PC-3 (cell line): ENCODE data around the gene SPRR1A. TPM values are rescaled to one million over a fixed set of nuclear protein-coding genes. Genes with fewer than 3 reads are reported as not detected.

Experiments used
- ATAC-seq: fragments of 200-7000 bp; cut with Tn5 transposase; 2 replicates; pipeline ENCODE4 v1.9.1; 2020; ENCODE audit warnings: mild to moderate bottlenecking, moderate library complexity
- BruUV-seq: library from RNA; stranded (reverse); fragments of 400-500 nt; replicated peaks from 2 replicates; lab custom pipeline; 2021; lab: Mats Ljungman, UMichigan
- CTCF ChIA-PET: fragments of 300-600 bp; sonication (Branson Sonifier 250); formaldehyde crosslinking; loops from one replicate; lab custom pipeline; 2022; ENCODE audit warnings: antibody characterized with exemption; lab: Charles Lee
- POLR2A ChIA-PET: fragments of 300-600 bp; sonication (Branson Sonifier 250); formaldehyde crosslinking; loops from one replicate; lab custom pipeline; 2022; ENCODE audit warnings: antibody characterized with exemption; ENCODE audit not compliant: unreplicated experiment; lab: Charles Lee
- DNase-seq: peaks from one replicate; pipeline ENCODE4 v3.0.0-alpha.2; 2015
- H2AFZ ChIP-seq: fragments of 300-600 bp; sonication (generic); 2 replicates; pipeline ENCODE4 v1.6.0; 2016; ENCODE audit warnings: antibody characterized with exemption, low read length
- H3F3A ChIP-seq: fragments of 300-600 bp; sonication (generic); one replicate; pipeline ENCODE4 v1.6.0; 2017; ENCODE audit warnings: antibody characterized with exemption, low read length, control low read depth, mild to moderate bottlenecking; ENCODE audit not compliant: unreplicated experiment
- H3K27ac ChIP-seq: fragments of 300-600 bp; sonication (generic); 2 replicates; pipeline ENCODE4 v1.5.1; 2016; ENCODE audit warnings: mild to moderate bottlenecking, low read length
- H3K27me3 ChIP-seq: fragments of 300-600 bp; sonication (generic); 2 replicates; pipeline ENCODE4 v1.6.1; 2016; ENCODE audit warnings: low read length, mixed read lengths
- H3K36me3 ChIP-seq: fragments of 300-600 bp; sonication (generic); 2 replicates; pipeline ENCODE4 v1.6.1; 2016; ENCODE audit warnings: low read depth, mixed run types, low read length, mixed read lengths
- H3K4me1 ChIP-seq: fragments of 300-600 bp; sonication (generic); 2 replicates; pipeline ENCODE4 v1.5.1; 2016; ENCODE audit warnings: low read length; ENCODE audit not compliant: insufficient read depth
- H3K4me2 ChIP-seq: fragments of 300-600 bp; sonication (generic); 2 replicates; pipeline ENCODE4 v1.6.0; 2016; ENCODE audit warnings: low read length
- H3K4me3 ChIP-seq: fragments of 300-600 bp; sonication (generic); 2 replicates; pipeline ENCODE4 v1.5.1; 2016; ENCODE audit warnings: mild to moderate bottlenecking, low read length, mixed read lengths
- H3K79me2 ChIP-seq: fragments of 300-600 bp; sonication (generic); 2 replicates; pipeline ENCODE4 v1.6.1; 2017; ENCODE audit warnings: low read length, mixed read lengths
- H3K9ac ChIP-seq: fragments of 300-600 bp; sonication (generic); 2 replicates; pipeline ENCODE4 v1.6.0; 2016; ENCODE audit warnings: mild to moderate bottlenecking, low read length
- H3K9me2 ChIP-seq: fragments of 300-600 bp; sonication (generic); replicated peaks from 2 replicates; pipeline ENCODE4 v1.6.1; 2016; ENCODE audit warnings: mixed run types, low read length, mixed read lengths
- H3K9me3 ChIP-seq: fragments of 300-600 bp; sonication (generic); 2 replicates; pipeline ENCODE4 v1.6.1; 2016; ENCODE audit warnings: low read length, mixed read lengths
- H4K20me1 ChIP-seq: fragments of 300-600 bp; sonication (generic); 2 replicates; pipeline ENCODE4 v1.6.1; 2016; ENCODE audit warnings: low read length, mixed read lengths
- EZH2 ChIP-seq: fragments of 300-600 bp; sonication (generic); IDR thresholded peaks from one replicate; pipeline ENCODE4 v1.6.1; 2017; ENCODE audit warnings: antibody characterized with exemption, mild to moderate bottlenecking, low read length; ENCODE audit not compliant: unreplicated experiment
- EZH2phosphoT487 ChIP-seq: fragments of 300-600 bp; sonication (generic); IDR thresholded peaks from 2 replicates; pipeline ENCODE4 v1.6.1; 2018; ENCODE audit warnings: mild to moderate bottlenecking, antibody characterized with exemption, low read length, borderline replicate concordance
- intact Hi-C: fragments of 100-400 bp; cut with micrococcal nuclease; formaldehyde crosslinking; loops from 2 replicates; pipeline ENCODE4 v1.9.0; 2023
- total RNA-seq: library from RNA; depleted of rRNA; stranded (reverse); fragments of >200 nt; gene quantifications from 2 replicates; pipeline ENCODE4 v1.2.3, GENCODE V29; 2014
- TF ChIP-seq, protein P1 (sequence below): fragments of 300-600 bp; sonication (generic); conservative IDR thresholded peaks from 2 replicates; pipeline ENCODE4 v1.5.1; 2017; ENCODE audit warnings: antibody characterized with exemption, low read depth, mild to moderate bottlenecking, low read length

Gene SPRR1A
- total RNA-seq, 1 experiment from 2014 or later, result not detected

- no peaks in the 10 kb centered on the region for H4K20me1 ChIP-seq
- peaks cover 50% of the 10 kb centered on the region for H3K27me3 ChIP-seq
- H3K79me2 ChIP-seq, result no peaks in the 10 kb centered on the region
- DNase-seq (no peak), ATAC-seq (no peak)
- no peaks in the 10 kb centered on the region for H3K9me3 ChIP-seq
- BruUV-seq, result no TSS peak
- no peaks in the 10 kb centered on the region for H3K36me3 ChIP-seq
- no peak overlapping the region for H3K4me2 ChIP-seq
- CTCF ChIA-PET, result no interaction called here
- no peak overlapping the region for H3K4me3 ChIP-seq
- H3K4me1 ChIP-seq, result peaks cover 6% of the 10 kb centered on the region
- TF ChIP-seq, protein P1, sequence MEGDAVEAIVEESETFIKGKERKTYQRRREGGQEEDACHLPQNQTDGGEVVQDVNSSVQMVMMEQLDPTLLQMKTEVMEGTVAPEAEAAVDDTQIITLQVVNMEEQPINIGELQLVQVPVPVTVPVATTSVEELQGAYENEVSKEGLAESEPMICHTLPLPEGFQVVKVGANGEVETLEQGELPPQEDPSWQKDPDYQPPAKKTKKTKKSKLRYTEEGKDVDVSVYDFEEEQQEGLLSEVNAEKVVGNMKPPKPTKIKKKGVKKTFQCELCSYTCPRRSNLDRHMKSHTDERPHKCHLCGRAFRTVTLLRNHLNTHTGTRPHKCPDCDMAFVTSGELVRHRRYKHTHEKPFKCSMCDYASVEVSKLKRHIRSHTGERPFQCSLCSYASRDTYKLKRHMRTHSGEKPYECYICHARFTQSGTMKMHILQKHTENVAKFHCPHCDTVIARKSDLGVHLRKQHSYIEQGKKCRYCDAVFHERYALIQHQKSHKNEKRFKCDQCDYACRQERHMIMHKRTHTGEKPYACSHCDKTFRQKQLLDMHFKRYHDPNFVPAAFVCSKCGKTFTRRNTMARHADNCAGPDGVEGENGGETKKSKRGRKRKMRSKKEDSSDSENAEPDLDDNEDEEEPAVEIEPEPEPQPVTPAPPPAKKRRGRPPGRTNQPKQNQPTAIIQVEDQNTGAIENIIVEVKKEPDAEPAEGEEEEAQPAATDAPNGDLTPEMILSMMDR, result no peak
- TF ChIP-seq EZH2 (no peak), EZH2phosphoT487 (no peak)
- no peak overlapping the region for H3K9ac ChIP-seq
- no peak overlapping the region for H3K27ac ChIP-seq
- H3K9me2 ChIP-seq, result no peaks in the 10 kb centered on the region
- H3F3A ChIP-seq, result no peaks in the 10 kb centered on the region
- POLR2A ChIA-PET, result no interaction called here
- no peak overlapping the region for H2AFZ ChIP-seq
- intact Hi-C loops, result no loop called here
Observed at GRCh38 chr1:152951711-152952110, 32.2 kb upstream of the SPRR1A start.

DNA sequence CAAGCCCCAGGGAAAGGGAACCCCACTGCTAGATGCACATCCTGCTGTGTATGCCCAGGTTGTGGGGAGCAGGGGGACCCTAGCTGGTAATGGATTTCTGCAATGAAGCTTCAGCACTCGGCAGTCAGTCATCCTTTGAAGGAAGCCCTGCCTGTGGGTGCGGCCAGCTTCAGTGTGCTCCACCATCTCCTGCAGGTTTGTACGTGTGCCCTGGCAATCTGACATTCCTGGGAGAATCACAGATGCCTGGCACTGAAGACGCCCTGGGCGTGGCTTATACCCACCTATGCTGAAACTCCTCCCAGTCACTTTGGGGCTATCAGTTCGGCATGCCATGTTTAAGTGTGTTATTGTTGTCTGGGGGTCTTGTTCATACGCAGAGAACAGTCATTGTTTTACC is 30.1 kb upstream of the SPRR1A start:
- H4K20me1 ChIP-seq, result no peaks in the 10 kb centered on the region
- TF ChIP-seq EZH2phosphoT487 (no peak), EZH2 (no peak)
- TF ChIP-seq, protein P1, result no peak
- DNase-seq (no peak), ATAC-seq (no peak)
- no peaks in the 10 kb centered on the region for H3K9me2 ChIP-seq
- no peaks in the 10 kb centered on the region for H3K79me2 ChIP-seq
- BruUV-seq, result no TSS peak
- peaks cover 6% of the 10 kb centered on the region for H3K4me1 ChIP-seq
- H3K36me3 ChIP-seq, result no peaks in the 10 kb centered on the region
- H3K27ac ChIP-seq, result no peak overlapping the region
- ChIA-PET CTCF (no interaction called here), POLR2A (no interaction called here)
- peak overlapping the region; percentile 38; the same call in 1 of the 2 replicates for H3K4me2 ChIP-seq
- H3K9ac ChIP-seq, result no peak overlapping the region
- no peak overlapping the region for H2AFZ ChIP-seq
- peaks cover 35% of the 10 kb centered on the region for H3K27me3 ChIP-seq
- no peaks in the 10 kb centered on the region for H3K9me3 ChIP-seq
- no peak overlapping the region for H3K4me3 ChIP-seq
- intact Hi-C loops, result no loop called here
- H3F3A ChIP-seq, result no peaks in the 10 kb centered on the region

DNA sequence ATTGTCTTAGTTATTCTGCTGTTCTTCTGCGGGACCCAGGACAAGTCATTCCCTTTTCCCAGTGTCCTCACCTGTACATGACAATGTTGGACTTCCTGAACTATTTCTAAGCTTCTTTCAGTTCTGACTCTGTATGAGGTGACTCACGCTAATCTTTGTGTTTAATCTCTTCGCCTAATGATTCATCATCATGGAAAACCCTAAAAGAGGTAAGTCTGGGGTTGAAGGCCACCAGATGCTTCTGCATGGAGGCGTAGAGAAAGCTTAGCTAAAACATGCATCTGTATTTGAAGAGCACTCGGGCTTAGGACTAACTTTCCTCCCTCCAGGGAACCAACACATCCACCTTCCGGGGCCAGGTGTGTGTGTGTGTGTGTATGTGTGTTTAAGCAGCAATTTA is 29.4 kb upstream of the SPRR1A start:
- no peaks in the 10 kb centered on the region for H3K79me2 ChIP-seq

More for the DNA sequence above, 29.4 kb upstream of the SPRR1A start:
- H2AFZ ChIP-seq, result no peak overlapping the region
- H3K27me3 ChIP-seq, result peaks cover 37% of the 10 kb centered on the region
- H3K36me3 ChIP-seq, result no peaks in the 10 kb centered on the region
- peak; percentile 29; the same call in 1 of the 2 replicates for ATAC-seq
- peaks cover 6% of the 10 kb centered on the region for H3K4me1 ChIP-seq
- CTCF ChIA-PET, result no interaction called here
- intact Hi-C loops, result no loop called here
- DNase-seq, result peak; percentile 86
- H3K4me2 ChIP-seq, result peak overlapping the region; percentile 38
- H3K4me3 ChIP-seq, result no peak overlapping the region
- POLR2A ChIA-PET, result no interaction called here
- no peaks in the 10 kb centered on the region for H3K9me2 ChIP-seq
- no TSS peak for BruUV-seq
- H3K27ac ChIP-seq, result no peak overlapping the region
- TF ChIP-seq, protein P1, result no peak
- TF ChIP-seq EZH2phosphoT487, result no peak
- TF ChIP-seq EZH2, result no peak
- no peaks in the 10 kb centered on the region for H3F3A ChIP-seq
- no peaks in the 10 kb centered on the region for H3K9me3 ChIP-seq
- H3K9ac ChIP-seq, result no peak overlapping the region
- no peaks in the 10 kb centered on the region for H4K20me1 ChIP-seq
